Neural cell (in vitro differentiated cells): ENCODE results near the gene PEF1. TPM values are rescaled to one million over a fixed set of nuclear protein-coding genes. Genes with fewer than 3 reads are reported as not detected.

ENCODE experiments used
- H2AFZ ChIP-seq: fragments of 200-600, 300-800 bp; sonication (generic), shearing (Covaris generic); 2 replicates; pipeline ENCODE4 v1.6.0; 2014; ENCODE audit warnings: low read depth, mild to moderate bottlenecking, antibody characterized with exemption, low read length, moderate library complexity
- H3F3A ChIP-seq: fragments of 200-600 bp; shearing (Covaris generic); 2 replicates; pipeline ENCODE4 v1.6.1; 2016; ENCODE audit warnings: mild to moderate bottlenecking, moderate library complexity, mixed read lengths, antibody characterized with exemption, low read length; ENCODE audit not compliant: insufficient read depth, poor library complexity, severe bottlenecking
- H3K27ac ChIP-seq: fragments of 200-600, 300-800 bp; sonication (generic), shearing (Covaris generic); 2 replicates; pipeline ENCODE4 v1.5.1; 2014; ENCODE audit warnings: mild to moderate bottlenecking, low read length, moderate library complexity
- H3K27me3 ChIP-seq: fragments of 300-800, 200-600 bp; sonication (generic), shearing (Covaris generic); 2 replicates; pipeline ENCODE4 v1.6.0; 2014; ENCODE audit warnings: mild to moderate bottlenecking, low read depth, low read length, moderate library complexity; ENCODE audit not compliant: insufficient read depth
- H3K36me3 ChIP-seq: fragments of 300-800, 200-600 bp; sonication (generic), shearing (Covaris generic); 2 replicates; pipeline ENCODE4 v1.5.1; 2014; ENCODE audit warnings: mild to moderate bottlenecking, antibody characterized with exemption, low read length, moderate library complexity; ENCODE audit not compliant: insufficient read depth
- H3K4me2 ChIP-seq: fragments of 300-800, 200-600 bp; sonication (generic), shearing (Covaris generic); 2 replicates; pipeline ENCODE4 v1.6.0; 2014; ENCODE audit warnings: mild to moderate bottlenecking, low read length
- H3K4me3 ChIP-seq: fragments of 300-800, 200-600 bp; sonication (generic), shearing (Covaris generic); 2 replicates; pipeline ENCODE4 v1.5.1; 2014; ENCODE audit warnings: mild to moderate bottlenecking, low read length, moderate library complexity
- H3K79me2 ChIP-seq: fragments of 200-600 bp; shearing (Covaris generic); replicated peaks from 2 replicates; pipeline ENCODE4 v1.6.0; 2014; ENCODE audit warnings: mild to moderate bottlenecking, low read length, moderate library complexity; ENCODE audit not compliant: insufficient read depth
- H3K9ac ChIP-seq: fragments of 300-800, 200-600 bp; sonication (generic), shearing (Covaris generic); 2 replicates; pipeline ENCODE4 v1.6.1; 2016; ENCODE audit warnings: mild to moderate bottlenecking, low read length, mixed read lengths
- H3K9me2 ChIP-seq: fragments of 200-600 bp; shearing (Covaris generic); 2 replicates; pipeline ENCODE4 v1.6.1; 2016; ENCODE audit warnings: mild to moderate bottlenecking, low read length, mixed read lengths; ENCODE audit not compliant: insufficient read depth
- H3K9me3 ChIP-seq: fragments of 200-600, 300-800 bp; sonication (generic), shearing (Covaris generic); 2 replicates; pipeline ENCODE4 v1.6.1; 2016; ENCODE audit warnings: mild to moderate bottlenecking, mixed run types, low read length, moderate library complexity, mixed read lengths
- H4K20me1 ChIP-seq: fragments of 200-600 bp; shearing (Covaris generic); 2 replicates; pipeline ENCODE4 v1.6.1; 2016; ENCODE audit warnings: mild to moderate bottlenecking, mixed run types; ENCODE audit not compliant: insufficient read depth
- CTCF ChIP-seq: fragments of 450-650 bp; IDR thresholded peaks from 2 replicates; pipeline ENCODE4 v1.5.1; 2014; ENCODE audit warnings: antibody characterized with exemption, mild to moderate bottlenecking, moderate library complexity; ENCODE audit not compliant: poor library complexity, severe bottlenecking
- EP300 ChIP-seq: fragments of 450-650 bp; conservative IDR thresholded peaks from 2 replicates; pipeline ENCODE4 v1.6.1; 2014; ENCODE audit warnings: antibody characterized with exemption, mild to moderate bottlenecking, moderate library complexity; ENCODE audit not compliant: poor library complexity, severe bottlenecking
- EZH2 ChIP-seq: fragments of 200-600, 300-800 bp; shearing (Covaris generic), sonication (generic); IDR thresholded peaks from 2 replicates; pipeline ENCODE4 v1.6.1; 2014; ENCODE audit warnings: antibody characterized with exemption, low read length, borderline replicate concordance, mild to moderate bottlenecking; ENCODE audit not compliant: insufficient read depth, poor library complexity, severe bottlenecking
- MXI1 ChIP-seq: fragments of 450-650 bp; conservative IDR thresholded peaks from 2 replicates; pipeline ENCODE4 v1.6.1; 2014; ENCODE audit warnings: antibody characterized with exemption, mild to moderate bottlenecking; ENCODE audit not compliant: poor library complexity, severe bottlenecking
- POLR2AphosphoS5 ChIP-seq: IDR thresholded peaks from 2 replicates; pipeline ENCODE4 v1.6.1; 2012
- RAD21 ChIP-seq: fragments of 450-650 bp; conservative IDR thresholded peaks from 2 replicates; pipeline ENCODE4 v1.6.1; 2014; ENCODE audit warnings: antibody characterized with exemption, mild to moderate bottlenecking, moderate library complexity
- REST ChIP-seq: IDR thresholded peaks from 2 replicates; pipeline ENCODE4 v1.6.1; 2012; ENCODE audit warnings: borderline replicate concordance
- SMC3 ChIP-seq: fragments of 450-650 bp; conservative IDR thresholded peaks from 2 replicates; pipeline ENCODE4 v1.6.1; 2014; ENCODE audit warnings: antibody characterized with exemption, mild to moderate bottlenecking, moderate library complexity; ENCODE audit not compliant: poor library complexity
- TAF1 ChIP-seq: IDR thresholded peaks from 2 replicates; pipeline ENCODE4 v1.6.1; 2012; ENCODE audit warnings: low read depth
- polyA plus RNA-seq: library from polyadenylated mRNA; depleted of rRNA; stranded (reverse); fragments of >200 nt; gene quantifications from 2 replicates; pipeline ENCODE4 v1.2.3, GENCODE V29; 2014

PEF1 gene
- polyA plus RNA-seq, 1 donor from 2014 or later, result 48.2 TPM

GRCh38 chr1:31664528-31664927 is 19.9 kb upstream of the PEF1 start:
- Histone ChIP-seq H3K9ac (no peak overlapping the region), H3K27ac (no peak overlapping the region), H3K9me3 (no peaks in the 10 kb centered on the region), H3K27me3 (no peaks in the 10 kb centered on the region), H3K4me3 (no peak overlapping the region), H3K9me2 (no peaks in the 10 kb centered on the region), H3K79me2 (no peaks in the 10 kb centered on the region), H3K4me2 (no peak overlapping the region), H4K20me1 (no peaks in the 10 kb centered on the region), H3F3A (no peaks in the 10 kb centered on the region), H3K36me3 (no peaks in the 10 kb centered on the region), H2AFZ (no peak overlapping the region)
- TF ChIP-seq POLR2AphosphoS5, result no peak
- no peak for TF ChIP-seq MXI1
- TF ChIP-seq SMC3, result no peak
- TF ChIP-seq EZH2, result no peak
- TF ChIP-seq EP300, result no peak
- TF ChIP-seq REST, result no peak
- TF ChIP-seq TAF1, result no peak

GRCh38 chr1:31663622-31664452 is 19.2 kb upstream of the PEF1 start:
- Histone ChIP-seq H3K27me3 (no peaks in the 10 kb centered on the region), H3K79me2 (no peaks in the 10 kb centered on the region), H3K9me3 (no peaks in the 10 kb centered on the region), H3K4me2 (no peak overlapping the region), H4K20me1 (no peaks in the 10 kb centered on the region), H3K36me3 (no peaks in the 10 kb centered on the region), H3K9ac (no peak overlapping the region), H2AFZ (no peak overlapping the region), H3K9me2 (no peaks in the 10 kb centered on the region), H3F3A (no peaks in the 10 kb centered on the region), H3K27ac (no peak overlapping the region), H3K4me3 (no peak overlapping the region)
- TF ChIP-seq EP300 (no peak), REST (no peak), MXI1 (no peak), SMC3 (peak; percentile 82), TAF1 (no peak), CTCF (peak; percentile 78), EZH2 (no peak), RAD21 (peak; percentile 80), POLR2AphosphoS5 (no peak)
